Caco-2 (cell line): ENCODE measurements around the gene CROCC2. TPM values are rescaled to one million over a fixed set of nuclear protein-coding genes. Genes with fewer than 3 reads are reported as not detected.

Experiments used
- BruUV-seq: library from RNA; stranded (reverse); fragments of 400-500 nt; replicated peaks from 2 replicates; lab custom pipeline; 2021; lab: Mats Ljungman, UMichigan
- CTCF ChIA-PET: fragments of 300-600 bp; sonication (Branson Sonifier 250); formaldehyde crosslinking; loops from one replicate; lab custom pipeline; 2022; ENCODE audit warnings: antibody characterized with exemption; lab: Charles Lee
- POLR2A ChIA-PET: fragments of 300-600 bp; sonication (Branson Sonifier 250); formaldehyde crosslinking; loops from one replicate; lab custom pipeline; 2022; ENCODE audit warnings: antibody characterized with exemption; lab: Charles Lee
- DNase-seq, 2 experiments: peaks; one replicate each; pipeline versions ENCODE4 v3.0.0 to v3.0.0-alpha.2; 2020 to 2022
- H3K27me3 ChIP-seq: replicated peaks from 2 replicates; pipeline ENCODE4 v1.6.0; 2011; ENCODE audit warnings: low read length; ENCODE audit not compliant: control insufficient read depth, insufficient read depth
- H3K36me3 ChIP-seq: 2 replicates; pipeline ENCODE4 v1.5.1; 2011; ENCODE audit warnings: low read length; ENCODE audit not compliant: control insufficient read depth, insufficient read depth
- H3K4me1 ChIP-seq: fragments of 250-450 bp; sonication (Bioruptor Pico); 2 replicates; pipeline ENCODE4 v1.5.1; 2020; ENCODE audit warnings: mild to moderate bottlenecking
- H3K4me3 ChIP-seq: 2 replicates; pipeline ENCODE4 v1.5.1; 2011; ENCODE audit warnings: low read depth, mild to moderate bottlenecking, control low read depth, low read length
- H3K9me3 ChIP-seq: fragments of 250-450 bp; sonication (Bioruptor Pico); 2 replicates; pipeline ENCODE4 v1.5.1; 2020; ENCODE audit warnings: mild to moderate bottlenecking, moderate library complexity
- H3K27ac Mint-ChIP-seq: one replicate; pipeline ENCODE4 v1.8.0; 2022; ENCODE audit warnings: mixed read lengths; ENCODE audit not compliant: unreplicated experiment
- H3K27me3 Mint-ChIP-seq: one replicate; pipeline ENCODE4 v1.8.0; 2022; ENCODE audit warnings: mixed read lengths; ENCODE audit not compliant: insufficient read depth, unreplicated experiment
- H3K36me3 Mint-ChIP-seq: one replicate; pipeline ENCODE4 v1.8.0; 2022; ENCODE audit warnings: mild to moderate bottlenecking, mixed read lengths; ENCODE audit not compliant: insufficient read depth, unreplicated experiment
- H3K4me1 Mint-ChIP-seq: one replicate; pipeline ENCODE4 v1.8.0; 2022; ENCODE audit warnings: low read depth, mixed read lengths; ENCODE audit not compliant: unreplicated experiment
- H3K4me3 Mint-ChIP-seq: one replicate; pipeline ENCODE4 v1.8.0; 2022; ENCODE audit warnings: mild to moderate bottlenecking, moderate library complexity, mixed read lengths; ENCODE audit not compliant: unreplicated experiment
- H3K9me3 Mint-ChIP-seq: one replicate; pipeline ENCODE4 v1.8.0; 2022; ENCODE audit warnings: mixed read lengths; ENCODE audit not compliant: unreplicated experiment
- intact Hi-C: fragments of 100-400 bp; cut with micrococcal nuclease; formaldehyde crosslinking; loops from one replicate; pipeline ENCODE4 v1.10.0; 2022; ENCODE audit not compliant: unreplicated experiment
- total RNA-seq: library from RNA; stranded (reverse); gene quantifications from 2 replicates; pipeline ENCODE4 v1.2.3, GENCODE V29; 2022
- TF ChIP-seq, protein P1 (sequence below), 2 experiments: fragments of 200-600 bp in 1 of 2; IDR thresholded peaks; 1 replicate in 1 of 2; 2 replicates in 1 of 2; pipeline versions ENCODE4 v1.5.1 to v1.8.0; 2011 to 2022; ENCODE audit warnings: antibody characterized with exemption in 1 of 2, control low read depth in 1 of 2, inconsistent platforms in 1 of 2, low read depth in 1 of 2, low read length in 1 of 2, mild to moderate bottlenecking in 1 of 2, moderate library complexity in 1 of 2; ENCODE audit not compliant: insufficient read depth in 1 of 2, severe bottlenecking in 1 of 2, unreplicated experiment in 1 of 2

The CROCC2 gene
- total RNA-seq, 1 experiment from 2014 or later = not detected

DNA sequence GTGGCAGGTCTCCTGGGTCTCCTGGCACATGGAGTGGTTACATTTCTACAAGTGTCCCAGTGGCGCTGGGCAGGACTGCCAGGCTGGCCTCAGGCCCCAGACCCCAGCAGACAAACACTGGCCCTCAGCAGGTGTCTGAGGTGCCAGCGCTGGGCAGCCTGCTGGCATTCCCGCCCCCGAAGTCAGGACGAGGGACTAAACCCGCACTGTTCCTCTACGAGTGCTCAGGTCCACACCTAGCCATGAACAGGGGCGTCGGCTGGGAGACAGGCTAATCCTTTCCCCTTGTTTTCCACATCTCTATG lies 105.1 kb downstream of the CROCC2 start:
- Mint-ChIP-seq H3K27me3 (no peaks in the 10 kb centered on the region), H3K27ac (no peak overlapping the region), H3K36me3 (no peaks in the 10 kb centered on the region), H3K4me1 (no peaks in the 10 kb centered on the region), H3K4me3 (no peak overlapping the region), H3K9me3 (peaks cover 3% of the 10 kb centered on the region)
- no peaks in the 10 kb centered on the region for H3K36me3 ChIP-seq
- BruUV-seq = no TSS peak
- no peaks in the 10 kb centered on the region for H3K4me1 ChIP-seq
- H3K9me3 ChIP-seq = no peaks in the 10 kb centered on the region
- no peak overlapping the region for H3K4me3 ChIP-seq
- no peak for DNase-seq
- POLR2A ChIA-PET = no interaction called here
- TF ChIP-seq, protein P1, sequence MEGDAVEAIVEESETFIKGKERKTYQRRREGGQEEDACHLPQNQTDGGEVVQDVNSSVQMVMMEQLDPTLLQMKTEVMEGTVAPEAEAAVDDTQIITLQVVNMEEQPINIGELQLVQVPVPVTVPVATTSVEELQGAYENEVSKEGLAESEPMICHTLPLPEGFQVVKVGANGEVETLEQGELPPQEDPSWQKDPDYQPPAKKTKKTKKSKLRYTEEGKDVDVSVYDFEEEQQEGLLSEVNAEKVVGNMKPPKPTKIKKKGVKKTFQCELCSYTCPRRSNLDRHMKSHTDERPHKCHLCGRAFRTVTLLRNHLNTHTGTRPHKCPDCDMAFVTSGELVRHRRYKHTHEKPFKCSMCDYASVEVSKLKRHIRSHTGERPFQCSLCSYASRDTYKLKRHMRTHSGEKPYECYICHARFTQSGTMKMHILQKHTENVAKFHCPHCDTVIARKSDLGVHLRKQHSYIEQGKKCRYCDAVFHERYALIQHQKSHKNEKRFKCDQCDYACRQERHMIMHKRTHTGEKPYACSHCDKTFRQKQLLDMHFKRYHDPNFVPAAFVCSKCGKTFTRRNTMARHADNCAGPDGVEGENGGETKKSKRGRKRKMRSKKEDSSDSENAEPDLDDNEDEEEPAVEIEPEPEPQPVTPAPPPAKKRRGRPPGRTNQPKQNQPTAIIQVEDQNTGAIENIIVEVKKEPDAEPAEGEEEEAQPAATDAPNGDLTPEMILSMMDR (IDR thresholded peaks at IDR 0.05; ENCODE audit: insufficient read depth in 1 of 2, low read depth in 1 of 2, low read length in 1 of 2, severe bottlenecking in 1 of 2, unreplicated experiment in 1 of 2) = no peak
- intact Hi-C loops = no loop called here
- CTCF ChIA-PET = no interaction called here
- no peaks in the 10 kb centered on the region for H3K27me3 ChIP-seq

DNA sequence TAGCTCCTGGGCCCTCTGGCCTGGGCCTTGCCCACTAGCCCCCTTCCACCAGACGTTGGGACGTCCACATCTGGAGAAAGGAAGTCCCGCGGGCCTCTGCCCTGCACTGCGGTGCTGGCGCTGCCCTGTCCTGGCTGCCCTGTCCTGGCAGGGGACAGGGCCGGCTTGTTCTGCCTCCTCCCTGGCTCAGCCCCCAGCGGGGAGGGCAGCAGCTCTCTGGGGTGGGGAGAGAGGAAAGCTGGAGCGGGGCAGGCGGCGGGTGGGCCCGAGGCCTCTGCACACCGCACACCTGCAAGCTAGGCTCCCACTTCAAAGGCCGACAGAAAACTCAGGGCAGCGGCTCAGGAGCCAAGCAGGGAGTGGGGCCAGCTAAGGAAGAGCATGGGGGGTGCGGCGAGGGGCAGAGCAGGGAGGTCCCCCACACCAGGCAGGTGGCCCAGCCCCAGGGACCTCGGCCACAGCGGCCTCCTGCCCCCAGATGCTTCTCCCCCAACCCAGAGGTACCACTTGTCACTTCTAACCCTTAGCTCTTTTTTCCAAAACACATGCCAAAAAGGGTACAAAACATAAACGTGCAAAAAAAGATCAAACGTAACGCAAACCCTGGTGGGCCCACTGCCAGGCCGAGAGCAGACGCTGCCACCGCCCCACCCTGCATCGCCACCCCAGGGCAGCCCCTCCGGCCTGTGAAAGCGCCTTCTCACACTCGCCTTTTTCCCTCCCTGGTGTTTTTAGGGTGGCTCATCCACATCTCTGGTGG lies 105.8 kb downstream of the CROCC2 start:
- H3K36me3 ChIP-seq = no peaks in the 10 kb centered on the region
- H3K9me3 Mint-ChIP-seq = no peaks in the 10 kb centered on the region
- no peak overlapping the region for H3K27ac Mint-ChIP-seq
- H3K4me3 ChIP-seq = no peak overlapping the region
- no peaks in the 10 kb centered on the region for H3K4me1 ChIP-seq
- no peaks in the 10 kb centered on the region for H3K27me3 ChIP-seq
- no peak for DNase-seq
- no peaks in the 10 kb centered on the region for H3K9me3 ChIP-seq
- H3K4me1 Mint-ChIP-seq = no peaks in the 10 kb centered on the region
- BruUV-seq = no TSS peak
- ChIA-PET CTCF (no interaction called here), POLR2A (no interaction called here)
- H3K27me3 Mint-ChIP-seq = no peaks in the 10 kb centered on the region
- no peak overlapping the region for H3K4me3 Mint-ChIP-seq
- H3K36me3 Mint-ChIP-seq = no peaks in the 10 kb centered on the region
- intact Hi-C loops = no loop called here
- TF ChIP-seq, protein P1 (IDR thresholded peaks at IDR 0.05; ENCODE audit: insufficient read depth in 1 of 2, low read depth in 1 of 2, low read length in 1 of 2, severe bottlenecking in 1 of 2, unreplicated experiment in 1 of 2) = no peak

DNA sequence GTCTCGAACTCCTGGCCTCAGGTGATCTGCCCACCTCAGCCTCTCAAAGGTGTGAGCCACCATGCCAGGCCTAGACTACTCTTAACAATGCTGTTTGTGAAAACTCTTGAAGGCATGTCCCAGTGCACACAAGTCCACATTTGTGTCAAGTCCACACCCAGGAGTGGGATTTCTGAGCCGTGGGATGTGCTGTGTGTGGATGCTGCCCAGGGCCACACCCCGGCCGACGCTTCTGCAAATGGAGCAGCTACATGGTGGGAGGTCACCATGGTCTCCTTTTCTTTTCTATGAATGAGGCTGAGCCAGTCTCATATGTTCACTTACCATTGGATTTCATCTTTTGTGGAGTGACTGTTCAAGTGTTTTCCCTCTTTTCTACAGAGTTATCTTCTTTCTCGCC lies 108.1 kb downstream of the CROCC2 start:
- Mint-ChIP-seq H3K4me1 (no peaks in the 10 kb centered on the region), H3K27ac (no peak overlapping the region), H3K27me3 (no peaks in the 10 kb centered on the region), H3K4me3 (no peak overlapping the region), H3K36me3 (no peaks in the 10 kb centered on the region), H3K9me3 (no peaks in the 10 kb centered on the region)
- H3K27me3 ChIP-seq = no peaks in the 10 kb centered on the region
- ChIA-PET POLR2A (no interaction called here), CTCF (no interaction called here)
- TF ChIP-seq, protein P1 (IDR thresholded peaks at IDR 0.05; ENCODE audit: insufficient read depth in 1 of 2, low read depth in 1 of 2, low read length in 1 of 2, severe bottlenecking in 1 of 2, unreplicated experiment in 1 of 2) = no peak
- no peak for DNase-seq
- no TSS peak for BruUV-seq
- intact Hi-C loops = no loop called here
- H3K9me3 ChIP-seq = no peaks in the 10 kb centered on the region
- H3K4me1 ChIP-seq = no peaks in the 10 kb centered on the region
- no peak overlapping the region for H3K4me3 ChIP-seq
- H3K36me3 ChIP-seq = no peaks in the 10 kb centered on the region
